Renal cortical epithelial cell (primary cell): Measurements from ENCODE around the gene RPTOR. TPM values are rescaled to one million over a fixed set of nuclear protein-coding genes. Genes with fewer than 3 reads are reported as not detected.

ENCODE experiments used
- DNase-seq: peaks from one replicate; pipeline ENCODE4 v3.0.0-alpha.2; 2011; ENCODE audit warnings: low read depth
- total RNA-seq: library from RNA; depleted of rRNA; stranded (reverse); fragments of >200 nt; gene quantifications from 2 replicates; pipeline ENCODE4 v1.2.3, GENCODE V29; 2014

RPTOR gene
- total RNA-seq, 1 donor from 2014 or later: 35.5 TPM

- DNase-seq: no peak
Measured at GRCh38 chr17:80588702-80589383, 44.2 kb downstream of the RPTOR start.

- DNase-seq: no peak
Measured at GRCh38 chr17:80591788-80592187, 47.1 kb downstream of the RPTOR start.

- no peak for DNase-seq
Measured at GRCh38 chr17:80592243-80592642, 47.6 kb downstream of the RPTOR start.

- no peak for DNase-seq
Measured at GRCh38 chr17:80593181-80593580, 48.5 kb downstream of the RPTOR start.

GRCh38 chr17:80594431-80595269, 50.0 kb downstream of the RPTOR start:
- no peak for DNase-seq

GRCh38 chr17:80596760-80597608, 52.3 kb downstream of the RPTOR start:
- peak; percentile 11 for DNase-seq

- DNase-seq: no peak
Measured at GRCh38 chr17:80598813-80599545, 54.3 kb downstream of the RPTOR start.

GRCh38 chr17:80599546-80600305, 55.1 kb downstream of the RPTOR start:
- DNase-seq: peak; percentile 36

- DNase-seq: no peak
Measured at GRCh38 chr17:80601146-80601545, 56.5 kb downstream of the RPTOR start.

GRCh38 chr17:80603396-80603795, 58.8 kb downstream of the RPTOR start:
- DNase-seq: no peak

GRCh38 chr17:80604009-80604669, 59.5 kb downstream of the RPTOR start:
- no peak for DNase-seq

GRCh38 chr17:80604670-80605010, 60.0 kb downstream of the RPTOR start:
- no peak for DNase-seq

- peak; percentile 74 for DNase-seq
Measured at GRCh38 chr17:80605326-80606066, 60.9 kb downstream of the RPTOR start.

GRCh38 chr17:80608326-80608725, 63.7 kb downstream of the RPTOR start:
- no peak for DNase-seq

- DNase-seq: no peak
Measured at GRCh38 chr17:80609757-80610156, 65.1 kb downstream of the RPTOR start.

- DNase-seq: no peak
Measured at GRCh38 chr17:80611816-80612215, 67.2 kb downstream of the RPTOR start.

- no peak for DNase-seq
Measured at GRCh38 chr17:80612997-80613731, 68.5 kb downstream of the RPTOR start.

GRCh38 chr17:80613732-80614071, 69.1 kb downstream of the RPTOR start:
- no peak for DNase-seq
